Endothelial cell of umbilical vein (primary cell): ENCODE measurements around the gene CDC42BPG.

Source experiments
- POLR2A ChIP-seq: IDR thresholded peaks from 2 replicates; pipeline ENCODE4 v1.6.1; 2012; ENCODE audit warnings: low read depth, mild to moderate bottlenecking, control low read depth, low read length
- POLR2AphosphoS5 ChIP-seq: IDR thresholded peaks from 2 replicates; pipeline ENCODE4 v1.6.1; 2012; ENCODE audit warnings: low read depth, mild to moderate bottlenecking, control low read depth, low read length, moderate library complexity; ENCODE audit not compliant: insufficient read depth
- TF ChIP-seq, protein P1 (sequence below), 2 donors: IDR thresholded peaks; 1 replicate in 1 of 2; 2 replicates in 1 of 2; pipeline ENCODE4 v1.5.1; 2011; ENCODE audit warnings: low read length in 2 of 2, mild to moderate bottlenecking in 2 of 2, moderate library complexity in 2 of 2, control low read depth in 1 of 2, inconsistent platforms in 1 of 2, low read depth in 1 of 2; ENCODE audit not compliant: insufficient read depth in 1 of 2; ENCODE audit errors: extremely low read depth in 1 of 2

DNA sequence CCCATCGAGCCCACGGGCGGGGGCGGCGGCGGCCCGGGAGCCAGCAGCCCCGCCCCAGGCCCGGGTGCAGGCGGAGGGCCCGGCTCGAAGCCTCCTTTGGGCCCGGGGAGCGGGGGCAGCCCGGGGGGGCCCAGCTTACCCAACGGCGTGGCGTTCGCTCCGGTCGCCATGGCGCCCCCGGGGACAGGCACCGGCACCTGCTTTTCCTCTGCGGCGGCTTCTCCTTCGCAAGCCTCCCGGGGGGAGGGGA, 66.3 kb downstream of the CDC42BPG start:
- TF ChIP-seq, protein P1, sequence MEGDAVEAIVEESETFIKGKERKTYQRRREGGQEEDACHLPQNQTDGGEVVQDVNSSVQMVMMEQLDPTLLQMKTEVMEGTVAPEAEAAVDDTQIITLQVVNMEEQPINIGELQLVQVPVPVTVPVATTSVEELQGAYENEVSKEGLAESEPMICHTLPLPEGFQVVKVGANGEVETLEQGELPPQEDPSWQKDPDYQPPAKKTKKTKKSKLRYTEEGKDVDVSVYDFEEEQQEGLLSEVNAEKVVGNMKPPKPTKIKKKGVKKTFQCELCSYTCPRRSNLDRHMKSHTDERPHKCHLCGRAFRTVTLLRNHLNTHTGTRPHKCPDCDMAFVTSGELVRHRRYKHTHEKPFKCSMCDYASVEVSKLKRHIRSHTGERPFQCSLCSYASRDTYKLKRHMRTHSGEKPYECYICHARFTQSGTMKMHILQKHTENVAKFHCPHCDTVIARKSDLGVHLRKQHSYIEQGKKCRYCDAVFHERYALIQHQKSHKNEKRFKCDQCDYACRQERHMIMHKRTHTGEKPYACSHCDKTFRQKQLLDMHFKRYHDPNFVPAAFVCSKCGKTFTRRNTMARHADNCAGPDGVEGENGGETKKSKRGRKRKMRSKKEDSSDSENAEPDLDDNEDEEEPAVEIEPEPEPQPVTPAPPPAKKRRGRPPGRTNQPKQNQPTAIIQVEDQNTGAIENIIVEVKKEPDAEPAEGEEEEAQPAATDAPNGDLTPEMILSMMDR (IDR thresholded peaks at IDR 0.05; ENCODE audit: extremely low read depth in 1 of 2, insufficient read depth in 1 of 2, low read depth in 1 of 2, low read length in 2 of 2): no peak
- TF ChIP-seq POLR2AphosphoS5 (peak; percentile 46), POLR2A (no peak)
